Parathyroid adenoma (tissue), 2 donors: Measurements from ENCODE around the gene C16orf96.

Experiments used
- H2AFZ ChIP-seq: fragments of 300-600 bp; sonication (generic); one replicate; pipeline ENCODE4 v1.7.0; 2017; ENCODE audit warnings: antibody characterized with exemption, mild to moderate bottlenecking
- H3K27ac ChIP-seq: fragments of 300-600 bp; sonication (generic); one replicate; pipeline ENCODE4 v1.7.0; 2017
- H3K27me3 ChIP-seq: fragments of 300-600 bp; sonication (generic); one replicate; pipeline ENCODE4 v1.7.0; 2017; ENCODE audit warnings: low read length; ENCODE audit not compliant: control insufficient read depth, insufficient read depth
- H3K36me3 ChIP-seq: fragments of 300-600 bp; sonication (generic); one replicate; pipeline ENCODE4 v1.7.0; 2017; ENCODE audit warnings: low read length; ENCODE audit not compliant: control insufficient read depth, insufficient read depth
- H3K4me1 ChIP-seq: fragments of 300-600 bp; sonication (generic); one replicate; pipeline ENCODE4 v1.7.0; 2017; ENCODE audit warnings: control low read depth
- H3K4me2 ChIP-seq: fragments of 300-600 bp; sonication (generic); one replicate; pipeline ENCODE4 v1.7.0; 2017; ENCODE audit warnings: low read length
- H3K4me3 ChIP-seq: fragments of 300-600 bp; sonication (generic); one replicate; pipeline ENCODE4 v1.7.0; 2017; ENCODE audit warnings: low read depth, low read length
- H3K79me2 ChIP-seq: fragments of 300-600 bp; sonication (generic); one replicate; pipeline ENCODE4 v1.7.0; 2017; ENCODE audit warnings: control low read depth
- H3K9ac ChIP-seq: fragments of 300-600 bp; sonication (generic); one replicate; pipeline ENCODE4 v1.7.0; 2017; ENCODE audit warnings: mild to moderate bottlenecking
- H3K9me3 ChIP-seq: fragments of 300-600 bp; sonication (generic); one replicate; pipeline ENCODE4 v1.7.0; 2017; ENCODE audit warnings: low read length; ENCODE audit not compliant: control insufficient read depth
- CTCF ChIP-seq: fragments of 300-600 bp; sonication (generic); IDR thresholded peaks from one replicate; pipeline ENCODE4 v1.7.0; 2017; ENCODE audit warnings: antibody characterized with exemption, mild to moderate bottlenecking
- donor health status: primary hyperparathyroidism.

The C16orf96 gene

GRCh38 chr16:4604401-4604800 lies 48.3 kb downstream of the C16orf96 start:
- Histone ChIP-seq H3K4me3 (no peak overlapping the region), H3K9ac (no peak overlapping the region), H3K27me3 (no peaks in the 10 kb centered on the region), H3K36me3 (no peaks in the 10 kb centered on the region), H3K4me1 (no peaks in the 10 kb centered on the region), H3K79me2 (no peaks in the 10 kb centered on the region), H2AFZ (no peak overlapping the region), H3K9me3 (no peaks in the 10 kb centered on the region), H3K4me2 (no peak overlapping the region), H3K27ac (no peak overlapping the region)
- no peak for TF ChIP-seq CTCF

GRCh38 chr16:4606354-4606753 lies 50.2 kb downstream of the C16orf96 start:
- Histone ChIP-seq H3K27ac (no peak overlapping the region), H3K4me2 (no peak overlapping the region), H2AFZ (no peak overlapping the region), H3K9me3 (no peaks in the 10 kb centered on the region), H3K36me3 (no peaks in the 10 kb centered on the region), H3K4me1 (no peaks in the 10 kb centered on the region), H3K9ac (no peak overlapping the region), H3K79me2 (no peaks in the 10 kb centered on the region), H3K27me3 (no peaks in the 10 kb centered on the region), H3K4me3 (no peak overlapping the region)
- TF ChIP-seq CTCF: no peak

GRCh38 chr16:4607841-4608703 lies 51.9 kb downstream of the C16orf96 start:
- TF ChIP-seq CTCF: no peak
- H3K4me1 ChIP-seq: peaks cover under 1% of the 10 kb centered on the region
- H3K4me2 ChIP-seq: no peak overlapping the region
- H2AFZ ChIP-seq: no peak overlapping the region
- H3K27ac ChIP-seq: no peak overlapping the region
- H3K79me2 ChIP-seq: no peaks in the 10 kb centered on the region
- H3K36me3 ChIP-seq: no peaks in the 10 kb centered on the region
- no peak overlapping the region for H3K4me3 ChIP-seq
- no peak overlapping the region for H3K9ac ChIP-seq
- H3K9me3 ChIP-seq: no peaks in the 10 kb centered on the region
- no peaks in the 10 kb centered on the region for H3K27me3 ChIP-seq

- TF ChIP-seq CTCF: no peak
- no peaks in the 10 kb centered on the region for H3K36me3 ChIP-seq
- H3K9me3 ChIP-seq: no peaks in the 10 kb centered on the region
- peaks cover 6% of the 10 kb centered on the region for H3K4me1 ChIP-seq
- H2AFZ ChIP-seq: no peak overlapping the region
- no peak overlapping the region for H3K4me2 ChIP-seq
- H3K27me3 ChIP-seq: no peaks in the 10 kb centered on the region
- no peaks in the 10 kb centered on the region for H3K79me2 ChIP-seq
- no peak overlapping the region for H3K4me3 ChIP-seq
- H3K9ac ChIP-seq: no peak overlapping the region
- H3K27ac ChIP-seq: no peak overlapping the region
Measured at GRCh38 chr16:4608704-4608980, 52.5 kb downstream of the C16orf96 start.
